Central memory CD4-positive, alpha-beta T cell (primary cell): ENCODE data around the gene TCF3.

Source experiments
- DNase-seq: peaks from one replicate; pipeline ENCODE4 v3.0.0; 2022

The TCF3 gene

GRCh38 chr19:1577929-1578618 is 74.3 kb downstream of the TCF3 start:
- DNase-seq: no peak

GRCh38 chr19:1577090-1577928 is 75.1 kb downstream of the TCF3 start:
- DNase-seq: no peak

- no peak for DNase-seq
Observed at GRCh38 chr19:1576242-1577089, 75.9 kb downstream of the TCF3 start.

GRCh38 chr19:1575323-1576241 is 76.8 kb downstream of the TCF3 start:
- no peak for DNase-seq

GRCh38 chr19:1574354-1575136 is 77.9 kb downstream of the TCF3 start:
- no peak for DNase-seq

GRCh38 chr19:1572795-1573194 is 79.6 kb downstream of the TCF3 start:
- DNase-seq: no peak

GRCh38 chr19:1571358-1571757 is 81.1 kb downstream of the TCF3 start:
- no peak for DNase-seq

GRCh38 chr19:1570836-1571235 is 81.6 kb downstream of the TCF3 start:
- DNase-seq: no peak

- DNase-seq: no peak
Observed at GRCh38 chr19:1569997-1570396, 82.4 kb downstream of the TCF3 start.

- DNase-seq: peak; percentile 76
Observed at GRCh38 chr19:1568320-1569019, 83.9 kb downstream of the TCF3 start, which contains the start of gene MEX3D. TSS of gene MEX3D (minus strand) at chr19:1568325. CDS start at chr19:1568058, 267 bp downstream.

- no peak for DNase-seq
Observed at GRCh38 chr19:1567848-1568227, 84.6 kb downstream of the TCF3 start.

GRCh38 chr19:1567116-1567847 is 85.1 kb downstream of the TCF3 start:
- DNase-seq: no peak

GRCh38 chr19:1566392-1567115 is 85.9 kb downstream of the TCF3 start:
- no peak for DNase-seq

- DNase-seq: no peak
Observed at GRCh38 chr19:1563251-1563650, 89.2 kb downstream of the TCF3 start.

- no peak for DNase-seq
Observed at GRCh38 chr19:1561236-1561842, 91.1 kb downstream of the TCF3 start.

- no peak for DNase-seq
Observed at GRCh38 chr19:1560286-1560882, 92.0 kb downstream of the TCF3 start.
